ENCODE measurements around the gene RPS5.

RPS5 gene

DNA sequence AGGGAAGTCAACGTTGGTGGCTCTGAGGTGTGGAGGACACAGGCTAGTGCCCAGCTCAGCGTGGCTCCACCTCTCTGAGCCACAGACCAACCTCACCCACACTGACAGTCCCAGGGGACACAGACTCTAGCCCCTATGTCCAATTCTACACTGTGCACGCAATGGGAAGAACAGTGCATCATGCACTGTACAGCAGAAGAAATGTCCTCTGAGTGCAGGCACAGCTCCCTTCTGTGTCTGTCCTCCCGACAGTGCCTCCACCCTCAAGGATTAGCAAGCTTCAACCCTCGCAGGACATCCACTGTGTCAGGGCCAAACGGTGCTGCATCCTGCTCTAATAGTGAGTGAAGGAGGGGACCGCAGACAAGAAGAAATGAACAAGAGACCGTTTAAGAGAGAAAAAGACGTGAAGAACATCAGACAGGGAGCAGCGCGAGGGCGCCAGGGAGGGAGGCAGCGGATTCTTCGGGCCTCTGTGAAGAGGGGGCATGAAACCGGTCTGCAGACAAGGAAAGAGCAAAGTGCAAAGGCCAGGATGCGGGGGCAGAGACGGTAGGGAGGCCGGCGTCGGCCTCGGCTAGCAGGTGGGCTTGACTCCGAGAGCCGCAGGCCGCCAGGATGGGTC lies 6.9 kb upstream of the RPS5 start:
- Histone ChIP-seq H3F3A (ENCODE audit: insufficient read depth, low read length) (no peaks in the 10 kb centered on the region), H3K4me3 (ENCODE audit: low read depth, low read length, poor library complexity, severe bottlenecking) (peak overlapping the region; percentile 74), H3K27me3 (ENCODE audit: insufficient read depth, low read length) (no peaks in the 10 kb centered on the region), H2AFZ (ENCODE audit: low read length) (no peak overlapping the region), H3K4me2 (ENCODE audit: low read length) (peak overlapping the region; percentile 91), H3K27ac (ENCODE audit: low read depth, low read length, poor library complexity, severe bottlenecking) (peak overlapping the region; percentile 57), H3K4me1 (ENCODE audit: insufficient read depth, low read length, severe bottlenecking) (peaks cover 34% of the 10 kb centered on the region), H3K9ac (ENCODE audit: low read length) (peak overlapping the region; percentile 93), H3K9me2 (ENCODE audit: low read depth, low read length) (no peaks in the 10 kb centered on the region), H4K20me1 (ENCODE audit: insufficient read depth, low read length) (no peaks in the 10 kb centered on the region), H3K36me3 (ENCODE audit: insufficient read depth, low read length) (no peaks in the 10 kb centered on the region), H3K79me2 (ENCODE audit: insufficient read depth, low read length) (no peaks in the 10 kb centered on the region), H3K9me3 (ENCODE audit: low read length) (no peaks in the 10 kb centered on the region)
- TF ChIP-seq, protein P1, sequence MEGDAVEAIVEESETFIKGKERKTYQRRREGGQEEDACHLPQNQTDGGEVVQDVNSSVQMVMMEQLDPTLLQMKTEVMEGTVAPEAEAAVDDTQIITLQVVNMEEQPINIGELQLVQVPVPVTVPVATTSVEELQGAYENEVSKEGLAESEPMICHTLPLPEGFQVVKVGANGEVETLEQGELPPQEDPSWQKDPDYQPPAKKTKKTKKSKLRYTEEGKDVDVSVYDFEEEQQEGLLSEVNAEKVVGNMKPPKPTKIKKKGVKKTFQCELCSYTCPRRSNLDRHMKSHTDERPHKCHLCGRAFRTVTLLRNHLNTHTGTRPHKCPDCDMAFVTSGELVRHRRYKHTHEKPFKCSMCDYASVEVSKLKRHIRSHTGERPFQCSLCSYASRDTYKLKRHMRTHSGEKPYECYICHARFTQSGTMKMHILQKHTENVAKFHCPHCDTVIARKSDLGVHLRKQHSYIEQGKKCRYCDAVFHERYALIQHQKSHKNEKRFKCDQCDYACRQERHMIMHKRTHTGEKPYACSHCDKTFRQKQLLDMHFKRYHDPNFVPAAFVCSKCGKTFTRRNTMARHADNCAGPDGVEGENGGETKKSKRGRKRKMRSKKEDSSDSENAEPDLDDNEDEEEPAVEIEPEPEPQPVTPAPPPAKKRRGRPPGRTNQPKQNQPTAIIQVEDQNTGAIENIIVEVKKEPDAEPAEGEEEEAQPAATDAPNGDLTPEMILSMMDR (IDR thresholded peaks at IDR 0.05; ENCODE audit: low read length): no peak
- no peak for TF ChIP-seq EZH2 (IDR thresholded peaks at IDR 0.05; ENCODE audit: borderline replicate concordance, low read length)

DNA sequence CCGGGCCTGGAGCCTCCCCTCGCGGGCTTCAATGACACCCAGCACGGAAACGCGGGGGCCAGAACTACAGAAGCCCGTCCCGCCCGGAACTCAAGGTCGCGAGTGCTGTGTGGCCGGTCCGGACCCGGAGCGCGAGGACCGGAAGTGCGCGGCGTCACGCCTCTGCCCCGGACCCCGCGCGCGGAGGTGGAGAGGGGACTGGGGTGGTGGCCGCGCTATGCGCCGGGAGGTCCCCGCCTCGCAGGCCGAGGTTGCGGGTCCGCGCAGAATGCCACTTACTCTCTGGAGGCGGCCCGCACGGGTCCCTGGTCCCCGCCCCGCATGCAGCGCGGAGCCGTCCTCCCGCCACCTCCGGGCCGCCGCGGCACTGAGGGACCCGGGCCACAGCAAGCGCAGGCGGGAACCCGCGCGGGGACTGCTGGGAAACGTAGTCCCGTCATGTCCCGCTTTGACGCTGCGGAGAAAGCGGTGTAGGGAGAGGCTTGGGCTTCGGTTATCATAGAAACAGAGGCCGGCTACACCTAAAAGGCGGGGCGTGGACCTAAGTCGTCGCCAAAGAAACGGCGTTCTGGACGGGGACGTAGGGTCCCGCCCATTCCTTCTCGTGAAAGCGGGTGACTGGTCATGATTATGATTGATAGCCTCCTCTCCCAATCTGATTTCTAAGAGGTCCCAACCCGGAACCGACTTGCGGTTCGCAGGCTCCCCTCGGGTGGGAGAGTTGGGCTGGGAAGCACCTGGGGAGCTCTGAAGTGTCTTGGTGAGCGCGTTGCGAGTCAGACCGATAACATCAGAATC lies 6.2 kb upstream of the RPS5 start, which contains the start of gene ZNF837:
Gene ZNF837, minus strand, starts transcription at position 369 of the 798 bp plus-strand sequence. CDS start 11,698 bp downstream, outside the sequence.
- Histone ChIP-seq H3F3A (ENCODE audit: insufficient read depth, low read length) (no peaks in the 10 kb centered on the region), H3K79me2 (ENCODE audit: insufficient read depth, low read length) (no peaks in the 10 kb centered on the region), H2AFZ (ENCODE audit: low read length) (no peak within 1 kb of the TSS), H4K20me1 (ENCODE audit: insufficient read depth, low read length) (no peaks in the 10 kb centered on the region), H3K36me3 (ENCODE audit: insufficient read depth, low read length) (no peaks in the 10 kb centered on the region), H3K27ac (ENCODE audit: low read depth, low read length, poor library complexity, severe bottlenecking) (peak within 1 kb of the TSS; percentile 63), H3K9me2 (ENCODE audit: low read depth, low read length) (no peaks in the 10 kb centered on the region), H3K27me3 (ENCODE audit: insufficient read depth, low read length) (no peaks in the 10 kb centered on the region), H3K9me3 (ENCODE audit: low read length) (no peaks in the 10 kb centered on the region), H3K4me1 (ENCODE audit: insufficient read depth, low read length, severe bottlenecking) (peaks cover 41% of the 10 kb centered on the region), H3K4me3 (ENCODE audit: low read depth, low read length, poor library complexity, severe bottlenecking) (peak within 1 kb of the TSS; percentile 74), H3K4me2 (ENCODE audit: low read length) (peak within 1 kb of the TSS; percentile 91), H3K9ac (ENCODE audit: low read length) (peak within 1 kb of the TSS; percentile 93)
- TF ChIP-seq EZH2 (IDR thresholded peaks at IDR 0.05; ENCODE audit: borderline replicate concordance, low read length): no peak
- TF ChIP-seq, protein P1 (IDR thresholded peaks at IDR 0.05; ENCODE audit: low read length): no peak

DNA sequence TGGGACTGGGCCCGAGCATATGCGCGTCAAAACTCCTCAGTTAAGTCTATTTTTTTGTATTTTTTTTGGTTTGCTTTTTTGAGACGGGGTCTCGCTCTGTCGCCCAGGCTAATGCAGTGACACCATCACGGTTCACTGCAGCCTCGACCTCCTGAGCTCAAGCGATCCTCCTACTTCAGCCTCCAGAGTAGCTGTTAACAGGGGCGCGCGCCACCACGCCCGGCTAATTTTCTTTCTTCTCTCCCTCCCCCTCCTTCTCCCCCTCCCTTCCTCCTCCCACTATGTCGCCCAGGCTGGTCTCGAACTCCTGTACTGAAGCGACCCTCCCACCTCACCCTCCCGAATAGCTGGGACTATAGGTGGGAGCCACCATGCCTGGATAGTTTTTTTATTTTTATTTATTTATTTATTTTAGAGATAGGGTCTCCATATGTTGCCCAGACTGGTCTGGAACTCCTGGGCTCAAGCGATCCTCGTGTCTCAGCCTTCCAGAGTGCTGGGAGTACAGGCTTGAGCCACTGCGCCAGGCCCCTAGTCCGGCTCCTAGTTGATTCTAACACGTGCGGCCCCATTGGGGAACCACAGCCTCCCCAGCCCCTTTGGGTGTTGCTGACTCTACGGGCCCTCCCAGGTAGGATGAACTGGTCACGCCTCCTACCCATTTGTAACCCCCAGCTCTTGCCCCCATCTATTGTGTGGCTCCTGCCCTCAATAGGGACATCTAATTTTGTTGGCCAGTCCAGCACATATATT lies 5.4 kb upstream of the RPS5 start:
- no peaks in the 10 kb centered on the region for H3K9me3 ChIP-seq (ENCODE audit: low read length)
- no peak overlapping the region for H2AFZ ChIP-seq (ENCODE audit: low read length)
- no peaks in the 10 kb centered on the region for H3K79me2 ChIP-seq (ENCODE audit: insufficient read depth, low read length)
- H3K4me2 ChIP-seq (ENCODE audit: low read length): peak overlapping the region; percentile 91
- no peaks in the 10 kb centered on the region for H3F3A ChIP-seq (ENCODE audit: insufficient read depth, low read length)
- no peaks in the 10 kb centered on the region for H3K36me3 ChIP-seq (ENCODE audit: insufficient read depth, low read length)
- peak overlapping the region; percentile 74 for H3K4me3 ChIP-seq (ENCODE audit: low read depth, low read length, poor library complexity, severe bottlenecking)
- H3K4me1 ChIP-seq (ENCODE audit: insufficient read depth, low read length, severe bottlenecking): peaks cover 47% of the 10 kb centered on the region
- no peaks in the 10 kb centered on the region for H4K20me1 ChIP-seq (ENCODE audit: insufficient read depth, low read length)
- H3K27ac ChIP-seq (ENCODE audit: low read depth, low read length, poor library complexity, severe bottlenecking): peak overlapping the region; percentile 63
- H3K9me2 ChIP-seq (ENCODE audit: low read depth, low read length): no peaks in the 10 kb centered on the region
- peak overlapping the region; percentile 67 for H3K9ac ChIP-seq (ENCODE audit: low read length)
- TF ChIP-seq, protein P1 (IDR thresholded peaks at IDR 0.05; ENCODE audit: low read length): no peak
- no peak for TF ChIP-seq EZH2 (IDR thresholded peaks at IDR 0.05; ENCODE audit: borderline replicate concordance, low read length)
- no peaks in the 10 kb centered on the region for H3K27me3 ChIP-seq (ENCODE audit: insufficient read depth, low read length)
